ENCODE data around the gene CORT.

Gene CORT

DNA sequence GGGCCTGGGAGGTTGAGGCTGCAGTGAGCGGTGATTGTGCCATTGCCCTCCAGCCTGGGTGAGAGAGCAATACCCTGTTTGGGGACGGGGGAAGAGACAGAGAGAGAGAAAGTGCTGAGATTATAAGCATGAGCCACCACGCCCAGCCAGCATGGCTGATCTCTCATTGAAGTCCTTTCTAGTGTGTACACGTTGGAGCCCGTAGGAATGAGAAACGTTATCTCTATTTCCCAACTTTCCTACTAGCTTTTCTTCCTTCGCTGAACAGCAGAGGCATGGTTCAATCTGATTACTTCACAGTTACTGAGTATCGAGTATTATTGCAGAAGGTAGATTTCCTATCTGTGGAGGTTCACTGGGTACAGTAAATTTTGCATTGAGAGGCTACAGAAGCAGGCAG is 29.5 kb downstream of the CORT start:
- DNase-seq (ENCODE audit: low read depth): no peak
- no peak overlapping the region for H3K4me3 ChIP-seq (ENCODE audit: low read length)
- TF ChIP-seq, protein P1, sequence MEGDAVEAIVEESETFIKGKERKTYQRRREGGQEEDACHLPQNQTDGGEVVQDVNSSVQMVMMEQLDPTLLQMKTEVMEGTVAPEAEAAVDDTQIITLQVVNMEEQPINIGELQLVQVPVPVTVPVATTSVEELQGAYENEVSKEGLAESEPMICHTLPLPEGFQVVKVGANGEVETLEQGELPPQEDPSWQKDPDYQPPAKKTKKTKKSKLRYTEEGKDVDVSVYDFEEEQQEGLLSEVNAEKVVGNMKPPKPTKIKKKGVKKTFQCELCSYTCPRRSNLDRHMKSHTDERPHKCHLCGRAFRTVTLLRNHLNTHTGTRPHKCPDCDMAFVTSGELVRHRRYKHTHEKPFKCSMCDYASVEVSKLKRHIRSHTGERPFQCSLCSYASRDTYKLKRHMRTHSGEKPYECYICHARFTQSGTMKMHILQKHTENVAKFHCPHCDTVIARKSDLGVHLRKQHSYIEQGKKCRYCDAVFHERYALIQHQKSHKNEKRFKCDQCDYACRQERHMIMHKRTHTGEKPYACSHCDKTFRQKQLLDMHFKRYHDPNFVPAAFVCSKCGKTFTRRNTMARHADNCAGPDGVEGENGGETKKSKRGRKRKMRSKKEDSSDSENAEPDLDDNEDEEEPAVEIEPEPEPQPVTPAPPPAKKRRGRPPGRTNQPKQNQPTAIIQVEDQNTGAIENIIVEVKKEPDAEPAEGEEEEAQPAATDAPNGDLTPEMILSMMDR (conservative IDR thresholded peaks at IDR 0.05; ENCODE audit: low read length): no peak

DNA sequence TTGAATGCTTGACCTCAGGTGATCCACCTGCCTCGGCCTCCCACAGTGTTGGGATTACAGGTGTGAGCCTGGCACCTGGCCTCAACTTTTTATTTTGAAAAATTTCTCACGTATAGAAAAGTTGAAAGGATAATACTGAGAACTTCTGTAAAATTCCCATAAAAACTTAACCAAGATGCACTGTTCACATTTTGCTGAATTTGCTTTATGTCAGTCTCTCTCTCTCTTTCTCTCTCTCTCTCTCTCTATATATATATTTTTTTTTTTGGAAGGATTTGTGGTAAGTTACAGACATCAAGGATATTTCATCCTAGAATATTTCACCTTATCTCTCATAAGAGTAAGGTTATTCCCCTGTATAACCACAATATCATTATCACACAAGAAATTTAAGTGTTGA is 30.8 kb downstream of the CORT start:
- TF ChIP-seq, protein P1 (conservative IDR thresholded peaks at IDR 0.05; ENCODE audit: low read length): no peak
- H3K4me3 ChIP-seq (ENCODE audit: low read length): no peak overlapping the region
- DNase-seq (ENCODE audit: low read depth): no peak

DNA sequence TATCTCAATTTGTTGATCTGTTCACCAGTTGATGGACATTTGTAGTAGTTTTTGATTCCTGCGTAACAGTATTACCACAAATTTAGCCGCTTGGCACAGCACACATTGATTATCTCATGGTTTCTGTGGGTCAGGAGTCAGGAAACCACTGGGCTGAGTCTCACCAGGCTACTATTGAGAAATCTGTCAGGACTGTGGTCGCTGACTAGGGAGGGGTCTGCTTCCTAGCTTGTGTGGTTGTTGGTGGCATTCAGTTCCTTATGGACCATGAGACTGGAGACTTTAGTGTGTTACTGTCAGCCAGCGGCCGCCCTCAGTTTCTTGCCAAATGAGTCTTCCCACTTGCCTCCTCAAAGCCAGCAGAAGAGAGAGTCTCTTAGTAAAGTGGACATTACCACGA is 34.7 kb downstream of the CORT start:
- DNase-seq (ENCODE audit: low read depth): no peak
- TF ChIP-seq, protein P1 (conservative IDR thresholded peaks at IDR 0.05; ENCODE audit: low read length): no peak
- no peak overlapping the region for H3K4me3 ChIP-seq (ENCODE audit: low read length)

DNA sequence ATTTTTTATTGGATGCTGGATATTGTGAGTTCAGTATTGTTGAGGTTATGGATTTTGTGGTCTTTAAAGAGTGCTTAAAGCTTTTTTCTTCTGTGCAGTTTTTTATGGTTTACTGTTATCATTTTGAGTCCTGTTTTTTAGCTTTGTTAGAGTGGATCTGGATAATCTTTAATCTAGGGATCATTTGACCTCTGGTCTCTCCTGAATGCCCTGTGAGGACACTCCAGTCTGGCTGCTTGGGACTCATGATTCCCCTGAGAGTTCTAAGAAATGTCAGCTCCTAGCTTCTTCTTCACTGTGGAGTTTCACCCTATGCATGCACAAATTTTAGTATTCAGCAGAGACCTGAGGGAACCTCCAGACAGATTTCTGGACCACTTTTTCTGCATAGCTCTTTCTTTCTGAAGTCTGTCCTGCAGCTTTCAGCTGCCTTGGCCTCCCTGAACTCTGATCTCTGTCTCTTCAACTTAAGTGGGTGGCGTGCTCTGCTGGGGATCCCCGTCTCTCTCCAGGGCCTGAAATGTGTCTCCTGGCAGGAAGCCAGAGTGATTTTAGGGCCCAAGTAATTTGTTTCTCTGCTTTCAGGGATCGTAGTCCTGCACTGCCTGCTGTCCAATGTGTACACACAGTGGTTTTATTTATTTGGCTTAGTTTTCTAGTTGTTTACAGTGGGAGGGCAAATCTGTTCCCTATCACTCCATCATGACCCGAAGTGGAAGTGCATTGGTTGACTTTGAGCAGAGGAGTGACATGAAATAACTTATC is 39.6 kb downstream of the CORT start:
- TF ChIP-seq, protein P1 (conservative IDR thresholded peaks at IDR 0.05; ENCODE audit: low read length): no peak
- no peak for DNase-seq (ENCODE audit: low read depth)
- no peak overlapping the region for H3K4me3 ChIP-seq (ENCODE audit: low read length)

DNA sequence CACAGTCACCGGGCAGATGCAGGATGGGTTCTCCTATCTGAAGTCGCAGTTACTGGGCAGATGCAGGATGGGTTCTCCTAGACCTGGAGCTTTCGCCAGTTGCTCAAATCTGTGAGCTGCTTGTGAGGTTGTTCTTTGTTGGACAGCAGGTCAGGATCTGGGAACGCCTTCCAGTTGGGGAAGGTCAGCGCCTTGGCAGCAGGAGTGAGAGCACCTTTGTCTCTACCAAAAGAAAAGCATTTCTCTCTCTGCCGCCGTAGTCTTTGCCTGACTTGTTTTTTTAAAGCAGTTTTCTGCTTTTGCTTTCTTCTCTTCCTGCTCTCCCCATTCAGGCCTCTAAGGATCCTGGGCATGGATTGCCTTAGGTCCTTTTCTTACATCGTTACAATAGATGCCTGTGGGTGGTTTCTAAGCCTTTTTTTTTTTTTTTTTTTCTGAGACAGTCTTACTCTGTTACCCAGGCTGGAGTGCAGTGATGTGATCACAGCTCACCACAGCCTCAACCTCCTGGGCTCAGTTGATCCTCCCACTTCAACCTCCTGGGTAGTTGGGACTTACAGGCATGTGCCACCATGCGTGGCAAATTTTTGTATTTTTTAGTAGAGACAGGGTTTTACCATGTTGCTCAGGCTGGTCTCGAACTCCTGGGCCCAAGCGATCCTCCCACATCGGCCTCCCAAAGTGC is 40.6 kb downstream of the CORT start:
- TF ChIP-seq, protein P1 (conservative IDR thresholded peaks at IDR 0.05; ENCODE audit: low read length): no peak
- H3K4me3 ChIP-seq (ENCODE audit: low read length): no peak overlapping the region
- no peak for DNase-seq (ENCODE audit: low read depth)

DNA sequence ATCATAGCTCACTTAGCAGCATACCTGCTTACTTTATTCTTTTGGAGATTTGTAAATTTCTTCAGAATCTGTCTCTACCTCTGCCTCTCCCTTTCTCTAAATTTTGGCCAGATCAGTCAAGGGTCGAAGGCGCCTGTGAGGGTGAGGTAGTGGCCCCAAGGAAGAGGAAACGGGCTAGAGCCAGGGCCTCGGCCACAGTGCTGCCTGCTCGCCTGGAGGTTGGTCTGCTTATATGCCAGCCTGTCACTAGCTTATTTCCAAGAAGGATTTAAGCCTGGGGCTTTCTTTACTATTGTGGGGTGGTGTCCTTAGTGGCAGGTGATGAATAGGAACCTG is 44.6 kb downstream of the CORT start:
- H3K4me3 ChIP-seq (ENCODE audit: low read length): no peak overlapping the region
- DNase-seq (ENCODE audit: low read depth): no peak
- TF ChIP-seq, protein P1 (conservative IDR thresholded peaks at IDR 0.05; ENCODE audit: low read length): no peak

Data from AG10803 (cell line).